Activated CD8-positive, alpha-beta memory T cell treated with anti-CD3 and anti-CD28 coated beads, Interleukin-2, amount 50 U/mL, for 24 hours (primary cell): Measurements from ENCODE around the gene PKD2L2.
"Not testable (repeated sequence)": the region's sequence is repeated elsewhere in the genome, so short reads cannot be mapped to it uniquely, and the experiment has no call there.

ENCODE experiments used
- DNase-seq: peaks from one replicate; pipeline ENCODE4 v3.0.0-alpha.2; 2020; ENCODE audit errors: extremely low read depth

Gene PKD2L2

GRCh38 chr5:137888863-137889759 is at the start of gene PKD2L2:
TSS of gene PKD2L2 (plus strand) at chr5:137889457. CDS start at chr5:137889492, 35 bp downstream.
- peak; percentile 54 for DNase-seq

GRCh38 chr5:137842296-137842695 is 47.0 kb upstream of the PKD2L2 start:
- DNase-seq = no peak

- no peak for DNase-seq
Observed at GRCh38 chr5:137843676-137844299, 45.5 kb upstream of the PKD2L2 start.

- DNase-seq = no peak
Observed at GRCh38 chr5:137845472-137845871, 43.8 kb upstream of the PKD2L2 start.

GRCh38 chr5:137847687-137848086 is 41.6 kb upstream of the PKD2L2 start:
- DNase-seq = no peak

- DNase-seq = not testable (repeated sequence)
Observed at GRCh38 chr5:137853165-137853564, 36.1 kb upstream of the PKD2L2 start.

- no peak for DNase-seq
Observed at GRCh38 chr5:137856201-137856600, 33.1 kb upstream of the PKD2L2 start.

- DNase-seq = no peak
Observed at GRCh38 chr5:137856916-137857862, 32.1 kb upstream of the PKD2L2 start.

GRCh38 chr5:137858223-137858916 is 30.9 kb upstream of the PKD2L2 start:
- no peak for DNase-seq

GRCh38 chr5:137858954-137859353 is 30.3 kb upstream of the PKD2L2 start:
- no peak for DNase-seq

- no peak for DNase-seq
Observed at GRCh38 chr5:137862251-137862650, 27.0 kb upstream of the PKD2L2 start.

GRCh38 chr5:137863653-137864052 is 25.6 kb upstream of the PKD2L2 start:
- not testable (repeated sequence) for DNase-seq

- DNase-seq = no peak
Observed at GRCh38 chr5:137866541-137867388, 22.5 kb upstream of the PKD2L2 start.

- no peak for DNase-seq
Observed at GRCh38 chr5:137867664-137868063, 21.6 kb upstream of the PKD2L2 start, which contains the start of gene MYOT. TSS of gene MYOT (plus strand) at chr5:137867860. CDS start at chr5:137870652, 2,792 bp downstream.

- no peak for DNase-seq
Observed at GRCh38 chr5:137870647-137871339, 18.5 kb upstream of the PKD2L2 start.

GRCh38 chr5:137871571-137871970 is 17.7 kb upstream of the PKD2L2 start:
- no peak for DNase-seq

- no peak for DNase-seq
Observed at GRCh38 chr5:137872466-137872865, 16.8 kb upstream of the PKD2L2 start.

- no peak for DNase-seq
Observed at GRCh38 chr5:137876101-137876500, 13.2 kb upstream of the PKD2L2 start.

GRCh38 chr5:137880313-137880712 is 8.9 kb upstream of the PKD2L2 start:
- no peak for DNase-seq

- DNase-seq = no peak
Observed at GRCh38 chr5:137887831-137888230, 1.4 kb upstream of the PKD2L2 start.
